ENCODE measurements around the gene EFNA2.

DNA sequence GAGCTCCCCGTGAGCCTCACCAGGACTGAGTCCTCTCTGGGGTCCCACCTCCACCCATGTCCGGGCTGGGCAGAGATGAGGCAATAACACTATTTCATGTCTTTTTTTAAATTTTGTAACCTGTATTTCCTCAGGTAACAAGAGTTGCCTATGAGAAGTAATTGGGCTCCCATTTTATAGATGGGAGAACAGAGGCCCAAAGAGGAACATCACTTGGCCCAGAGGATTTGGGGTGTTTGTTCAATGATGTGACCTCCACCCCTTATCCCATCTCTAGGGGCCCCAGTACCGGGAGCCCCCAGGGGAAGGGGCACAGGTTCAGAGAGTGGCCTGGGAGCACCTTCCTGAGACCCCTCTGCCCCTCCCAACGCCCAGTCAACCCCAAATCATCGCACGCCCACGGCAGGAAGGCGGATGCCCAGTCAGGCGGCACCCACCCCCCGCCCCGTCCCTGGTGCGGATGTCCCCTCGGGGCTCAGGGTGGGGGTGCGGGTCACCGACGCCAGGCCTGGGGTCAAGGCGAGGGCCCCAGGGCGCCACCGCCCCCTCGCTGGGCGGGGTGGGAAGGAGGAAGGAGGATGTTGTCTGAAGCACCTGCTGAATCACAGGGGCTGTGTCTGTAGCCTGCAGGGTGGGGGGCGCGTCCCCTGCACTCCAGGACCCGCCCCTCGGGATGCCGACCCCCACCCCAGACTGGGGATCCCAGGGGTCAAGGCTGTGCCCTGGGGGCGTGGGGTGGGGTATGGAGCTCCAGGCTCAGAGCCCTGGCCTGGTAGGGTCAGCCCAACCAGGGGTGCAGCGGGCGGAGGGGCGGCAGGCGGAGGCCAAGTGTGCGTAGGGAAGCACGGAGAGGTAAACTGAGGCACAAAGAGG lies 25.6 kb upstream of the EFNA2 start:
- TF ChIP-seq CTCF (conservative IDR thresholded peaks at IDR 0.05; ENCODE audit: low read depth, low read length) = no peak
- no peak for TF ChIP-seq EZH2phosphoT487 (IDR thresholded peaks at IDR 0.05; ENCODE audit: borderline replicate concordance, low read length)

Data from PC-3 (cell line).